D341Med (cell line): ENCODE results near the gene OR2L8.

Experiments
- DNase-seq: peaks from one replicate; pipeline ENCODE4 v3.0.0; 2012; ENCODE audit warnings: low spot score

The OR2L8 gene, protein sequence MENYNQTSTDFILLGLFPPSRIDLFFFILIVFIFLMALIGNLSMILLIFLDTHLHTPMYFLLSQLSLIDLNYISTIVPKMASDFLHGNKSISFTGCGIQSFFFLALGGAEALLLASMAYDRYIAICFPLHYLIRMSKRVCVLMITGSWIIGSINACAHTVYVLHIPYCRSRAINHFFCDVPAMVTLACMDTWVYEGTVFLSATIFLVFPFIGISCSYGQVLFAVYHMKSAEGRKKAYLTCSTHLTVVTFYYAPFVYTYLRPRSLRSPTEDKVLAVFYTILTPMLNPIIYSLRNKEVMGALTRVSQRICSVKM

DNA sequence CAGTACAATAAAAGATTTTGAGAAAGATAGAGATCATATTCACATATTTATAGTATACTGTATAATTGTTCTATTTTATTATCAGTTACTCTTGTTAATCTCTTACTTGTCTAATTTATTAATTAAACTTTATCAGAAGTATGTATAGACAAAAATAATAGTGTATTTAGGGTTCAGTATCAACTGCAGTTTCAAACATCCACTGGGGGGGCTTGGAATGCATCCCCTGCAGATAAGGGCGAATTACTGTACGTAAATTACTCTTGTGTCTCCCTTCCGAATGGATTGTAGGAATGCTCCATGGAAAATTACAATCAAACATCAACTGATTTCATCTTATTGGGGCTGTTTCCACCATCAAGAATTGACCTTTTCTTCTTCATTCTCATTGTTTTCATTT, at the start of gene OR2L8:
OR2L8 (plus strand) TSS at position 301 of the 400 bp plus-strand sequence; CDS start at position 301, 0 bp downstream.
- DNase-seq = no peak

- DNase-seq = no peak
These were observed 44.5 kb upstream of the OR2L8 start for GRCh38 chr1:247904122-247904521.

DNA sequence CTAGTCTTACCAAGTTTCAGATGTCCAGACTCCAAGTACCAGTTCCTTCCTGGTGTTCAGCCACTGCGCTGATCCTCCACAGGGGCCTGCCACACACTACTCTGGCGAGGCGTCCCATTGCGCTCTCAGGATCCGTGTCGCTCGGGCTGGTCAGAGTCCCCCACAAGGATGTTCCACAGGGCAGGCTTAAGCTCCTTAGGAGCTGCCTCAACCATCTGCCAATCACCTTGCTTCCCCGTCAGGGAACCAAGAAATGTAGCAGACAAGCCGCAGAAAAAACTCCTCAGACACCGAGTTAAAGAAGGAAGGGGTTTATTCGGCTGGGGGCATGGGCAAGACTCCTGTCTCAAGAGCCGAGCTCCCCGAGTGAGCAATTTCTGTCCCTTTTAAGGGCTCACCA, 43.5 kb upstream of the OR2L8 start:
- no peak for DNase-seq

GRCh38 chr1:247905910-247906503, 42.7 kb upstream of the OR2L8 start:
- no peak for DNase-seq

DNA sequence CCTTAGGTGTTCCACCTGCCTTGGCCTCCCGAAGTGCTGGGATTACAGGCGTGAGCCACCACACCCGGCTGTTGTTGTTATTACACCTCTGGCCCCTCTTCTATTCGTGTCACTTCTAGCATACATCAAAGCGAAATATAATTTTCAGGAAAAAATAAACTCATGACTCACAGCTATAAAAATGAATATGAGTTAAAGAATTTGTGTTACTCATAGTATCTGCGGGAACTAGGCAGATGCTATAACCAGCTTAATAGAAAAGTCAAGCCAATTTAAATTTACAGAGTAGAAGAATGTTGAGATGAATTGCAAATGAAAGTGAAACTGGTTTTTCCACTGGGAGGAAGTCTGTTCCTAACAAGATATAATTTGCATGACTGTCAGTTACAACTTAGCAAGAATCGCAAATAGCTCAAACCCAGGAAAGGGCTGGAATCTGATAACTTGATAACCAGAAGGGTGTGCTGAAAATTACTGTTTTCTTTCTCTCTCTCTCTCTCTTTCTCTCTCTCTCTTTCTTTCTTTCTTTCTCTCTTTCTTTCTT, 42.1 kb upstream of the OR2L8 start:
- no peak for DNase-seq

- no peak for DNase-seq
These were observed 39.9 kb upstream of the OR2L8 start for GRCh38 chr1:247908766-247909165.

GRCh38 chr1:247913786-247914185, 34.9 kb upstream of the OR2L8 start:
- DNase-seq = no peak

GRCh38 chr1:247914941-247915662, 33.6 kb upstream of the OR2L8 start:
- DNase-seq = no peak

GRCh38 chr1:247919952-247920351, 28.7 kb upstream of the OR2L8 start, which contains the start of gene OR2T8:
OR2T8 (plus strand) TSS chr1:247920252; CDS start chr1:247921018, 766 bp downstream.
- DNase-seq = no peak

DNA sequence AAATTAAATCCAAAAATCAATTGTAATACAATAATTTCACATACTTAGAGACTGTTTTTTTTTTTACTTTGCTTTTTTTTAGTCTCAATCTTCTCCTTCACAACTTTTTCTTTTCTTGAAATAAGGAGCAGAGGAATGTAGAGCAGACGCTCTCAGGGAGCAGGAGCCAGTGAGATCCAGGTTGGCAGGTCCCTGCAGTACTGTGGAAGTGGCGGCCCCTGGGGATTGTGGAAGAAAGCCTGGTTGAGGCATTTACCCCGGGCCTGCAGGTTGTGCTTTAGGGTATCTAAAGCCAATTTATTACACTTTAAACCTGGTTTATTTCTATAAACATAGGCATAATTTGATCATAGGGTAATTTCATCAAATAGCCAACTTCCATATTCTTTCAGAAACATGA, 24.7 kb upstream of the OR2L8 start:
- DNase-seq = no peak

- DNase-seq = no peak
These were observed 23.8 kb upstream of the OR2L8 start, which contains the start of gene OR2AJ1 for GRCh38 chr1:247924868-247925267. OR2AJ1 (plus strand) TSS chr1:247924889; CDS start chr1:247933769, 8,880 bp downstream.

GRCh38 chr1:247933989-247934388, 14.7 kb upstream of the OR2L8 start:
- no peak for DNase-seq

DNA sequence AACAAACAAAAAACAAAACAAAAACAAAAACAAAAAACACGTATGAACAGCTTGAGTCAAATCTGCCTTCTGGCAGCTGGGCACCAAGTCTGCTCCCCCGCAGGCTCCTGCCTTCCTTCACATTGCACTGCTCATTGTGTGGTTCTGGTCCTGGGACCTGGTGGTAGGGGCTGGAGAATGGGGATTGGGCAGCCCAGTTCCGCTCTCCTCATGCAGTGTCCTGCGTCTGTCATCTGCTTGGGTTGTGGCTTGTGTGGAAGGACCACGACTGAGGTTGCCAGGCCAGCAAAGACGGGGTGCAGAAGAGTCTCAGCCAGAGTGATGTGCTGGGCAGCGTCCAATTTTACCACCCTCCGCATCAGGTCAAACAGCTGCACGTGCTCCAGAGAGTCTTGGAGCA, 12.9 kb upstream of the OR2L8 start:
- DNase-seq = no peak

DNA sequence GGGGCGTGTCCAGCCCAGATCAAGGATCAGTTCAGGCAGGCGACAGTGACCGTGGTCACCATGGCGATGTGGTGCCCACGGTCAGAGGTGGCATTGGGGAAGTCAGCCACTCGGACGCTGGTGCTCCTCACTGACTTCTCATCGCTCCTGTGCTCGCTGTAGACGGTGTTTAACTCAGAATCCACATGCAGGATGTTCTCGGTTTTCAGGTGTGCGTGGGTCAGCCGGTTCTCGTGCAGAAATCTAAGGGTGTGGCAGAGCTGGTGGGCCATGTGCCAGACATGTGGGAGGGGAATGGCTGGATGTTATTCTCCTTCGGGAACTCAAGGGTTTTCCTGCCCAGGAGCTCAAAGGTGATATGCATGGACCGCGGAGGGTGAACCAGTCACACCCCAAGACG, 12.2 kb upstream of the OR2L8 start:
- DNase-seq = no peak

GRCh38 chr1:247936965-247937734, 11.5 kb upstream of the OR2L8 start:
- DNase-seq = peak; percentile 97

GRCh38 chr1:247942624-247943023, 6.0 kb upstream of the OR2L8 start:
- no peak for DNase-seq

DNA sequence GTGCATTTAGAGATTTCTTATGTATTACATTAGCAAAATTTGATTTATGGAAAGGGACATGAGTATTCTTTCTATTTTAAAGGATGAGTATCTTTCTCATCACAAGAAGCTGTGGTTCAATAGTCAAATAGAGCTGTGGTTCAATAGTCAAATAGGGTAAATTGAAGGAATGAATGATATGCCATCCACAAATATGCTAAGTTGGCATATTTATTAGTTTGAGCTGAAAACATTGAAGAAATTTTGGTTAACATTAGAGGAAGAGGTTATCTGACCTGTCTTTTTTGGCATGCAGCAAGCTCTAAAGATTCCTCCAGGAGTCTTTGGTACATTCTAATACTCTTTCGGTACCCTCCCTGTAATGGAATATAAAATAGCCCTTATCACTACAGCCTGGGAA, 4.8 kb downstream of the OR2L8 start:
- DNase-seq = no peak

DNA sequence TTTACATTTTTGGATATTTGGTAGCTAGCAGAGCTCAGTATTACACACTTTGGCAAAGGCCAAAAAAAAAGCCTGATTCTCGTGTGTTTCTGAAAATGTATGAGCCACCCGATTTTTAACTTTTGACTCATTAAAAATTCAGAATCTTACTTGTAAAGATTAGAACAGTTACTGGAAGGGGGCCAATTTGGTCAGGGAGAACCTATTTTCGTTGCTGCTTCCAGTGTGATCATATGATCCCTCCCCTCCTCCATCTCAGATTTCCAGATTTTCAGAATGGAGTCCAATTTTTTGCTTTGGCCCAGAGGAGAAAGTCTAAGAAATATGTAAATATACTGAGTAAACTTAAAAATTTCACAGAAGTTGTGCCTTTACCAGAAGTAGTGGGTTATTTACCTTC, 13.1 kb downstream of the OR2L8 start:
- DNase-seq = no peak

GRCh38 chr1:247962911-247963588, 14.4 kb downstream of the OR2L8 start:
- DNase-seq = no peak

DNA sequence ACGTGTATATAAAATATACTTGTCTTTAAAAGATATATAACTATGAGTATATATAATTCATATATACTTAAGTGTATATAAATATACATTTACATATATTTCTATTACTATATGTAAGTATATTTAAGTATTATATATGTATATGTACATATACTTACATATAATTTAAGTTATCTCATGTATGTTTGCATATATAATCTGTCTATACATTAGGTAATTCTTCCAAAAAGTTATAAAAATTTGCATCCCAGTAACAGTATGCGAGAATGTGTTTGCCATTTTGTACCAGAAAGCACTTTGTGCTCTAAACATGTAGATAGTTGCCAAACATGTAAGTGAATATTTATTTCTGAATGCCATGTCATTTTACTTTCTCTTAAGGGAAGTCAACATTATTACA, 16.3 kb downstream of the OR2L8 start, which contains the start of gene OR2AK2:
OR2AK2 (plus strand) TSS at position 301 of the 400 bp plus-strand sequence. CDS start 144 bp downstream, outside the sequence.
- no peak for DNase-seq

GRCh38 chr1:247966532-247967204, 18.0 kb downstream of the OR2L8 start:
- DNase-seq = no peak
